Neural cell (in vitro differentiated cells): Measurements from ENCODE around the gene FCHSD2.

Experiments used
- CTCF ChIP-seq: fragments of 450-650 bp; IDR thresholded peaks from 2 replicates; pipeline ENCODE4 v1.5.1; 2014; ENCODE audit warnings: antibody characterized with exemption, mild to moderate bottlenecking, moderate library complexity; ENCODE audit not compliant: poor library complexity, severe bottlenecking
- EP300 ChIP-seq: fragments of 450-650 bp; conservative IDR thresholded peaks from 2 replicates; pipeline ENCODE4 v1.6.1; 2014; ENCODE audit warnings: antibody characterized with exemption, mild to moderate bottlenecking, moderate library complexity; ENCODE audit not compliant: poor library complexity, severe bottlenecking
- EZH2 ChIP-seq: fragments of 200-600, 300-800 bp; shearing (Covaris generic), sonication (generic); IDR thresholded peaks from 2 replicates; pipeline ENCODE4 v1.6.1; 2014; ENCODE audit warnings: antibody characterized with exemption, low read length, borderline replicate concordance, mild to moderate bottlenecking; ENCODE audit not compliant: insufficient read depth, poor library complexity, severe bottlenecking
- MXI1 ChIP-seq: fragments of 450-650 bp; conservative IDR thresholded peaks from 2 replicates; pipeline ENCODE4 v1.6.1; 2014; ENCODE audit warnings: antibody characterized with exemption, mild to moderate bottlenecking; ENCODE audit not compliant: poor library complexity, severe bottlenecking
- POLR2AphosphoS5 ChIP-seq: IDR thresholded peaks from 2 replicates; pipeline ENCODE4 v1.6.1; 2012
- RAD21 ChIP-seq: fragments of 450-650 bp; conservative IDR thresholded peaks from 2 replicates; pipeline ENCODE4 v1.6.1; 2014; ENCODE audit warnings: antibody characterized with exemption, mild to moderate bottlenecking, moderate library complexity
- REST ChIP-seq: IDR thresholded peaks from 2 replicates; pipeline ENCODE4 v1.6.1; 2012; ENCODE audit warnings: borderline replicate concordance
- SMC3 ChIP-seq: fragments of 450-650 bp; conservative IDR thresholded peaks from 2 replicates; pipeline ENCODE4 v1.6.1; 2014; ENCODE audit warnings: antibody characterized with exemption, mild to moderate bottlenecking, moderate library complexity; ENCODE audit not compliant: poor library complexity
- TAF1 ChIP-seq: IDR thresholded peaks from 2 replicates; pipeline ENCODE4 v1.6.1; 2012; ENCODE audit warnings: low read depth

- TF ChIP-seq EP300 = no peak
- no peak for TF ChIP-seq CTCF
- no peak for TF ChIP-seq MXI1
- TF ChIP-seq EZH2 = no peak
- no peak for TF ChIP-seq TAF1
- no peak for TF ChIP-seq POLR2AphosphoS5
- no peak for TF ChIP-seq RAD21
- TF ChIP-seq SMC3 = no peak
- TF ChIP-seq REST = no peak
These were observed 234.0 kb downstream of the FCHSD2 start for GRCh38 chr11:72908032-72908676.
